GM23338 (cell line): ENCODE results near the gene LALBA. TPM values are rescaled to one million over a fixed set of nuclear protein-coding genes. Genes with fewer than 3 reads are reported as not detected.

Experiments
- ATAC-seq: fragments of 200-7000 bp; cut with Tn5 transposase; 3 replicates; pipeline ENCODE4 v1.9.1; 2020
- DNase-seq: peaks from one replicate; pipeline ENCODE4 v3.0.0-alpha.2; 2015; ENCODE audit warnings: low spot score
- H2AFZ ChIP-seq: fragments of 200-600 bp; sonication (generic); 2 replicates; pipeline ENCODE4 v1.8.0; 2016; ENCODE audit warnings: antibody characterized with exemption, mild to moderate bottlenecking, moderate library complexity
- H3F3A ChIP-seq: fragments of 200-600 bp; sonication (generic); replicated peaks from 2 replicates; pipeline ENCODE4 v1.8.0; 2017; ENCODE audit warnings: antibody characterized with exemption, mixed run types, low read depth
- H3K27ac ChIP-seq: fragments of 200-600 bp; sonication (generic); 2 replicates; pipeline ENCODE4 v1.6.1; 2016; ENCODE audit warnings: low read depth
- H3K27me3 ChIP-seq: fragments of 200-600 bp; sonication (generic); 2 replicates; pipeline ENCODE4 v1.8.0; 2016; ENCODE audit warnings: mild to moderate bottlenecking, mixed run types, moderate library complexity; ENCODE audit not compliant: insufficient read depth
- H3K36me3 ChIP-seq: fragments of 200-600 bp; sonication (generic); 2 replicates; pipeline ENCODE4 v1.8.0; 2016; ENCODE audit warnings: mild to moderate bottlenecking; ENCODE audit not compliant: insufficient read depth
- H3K4me1 ChIP-seq: fragments of 200-600 bp; sonication (generic); 2 replicates; pipeline ENCODE4 v1.8.0; 2016; ENCODE audit warnings: mild to moderate bottlenecking, moderate library complexity; ENCODE audit not compliant: insufficient read depth
- H3K4me2 ChIP-seq: fragments of 200-600 bp; sonication (generic); 2 replicates; pipeline ENCODE4 v1.7.1; 2017; ENCODE audit warnings: mixed run types
- H3K4me3 ChIP-seq: fragments of 200-600 bp; sonication (generic); 2 replicates; pipeline ENCODE4 v1.6.1; 2016; ENCODE audit warnings: mixed run types
- H3K79me2 ChIP-seq: fragments of 200-600 bp; sonication (generic); replicated peaks from 2 replicates; pipeline ENCODE4 v1.8.0; 2017; ENCODE audit warnings: mild to moderate bottlenecking; ENCODE audit not compliant: insufficient read depth
- H3K9me2 ChIP-seq: fragments of 200-600 bp; sonication (generic); 2 replicates; pipeline ENCODE4 v1.8.0; 2017; ENCODE audit not compliant: insufficient read depth
- H4K20me1 ChIP-seq: fragments of 200-600 bp; sonication (generic); replicated peaks from 2 replicates; pipeline ENCODE4 v1.8.0; 2017; ENCODE audit warnings: mild to moderate bottlenecking; ENCODE audit not compliant: insufficient read depth
- H3K27ac Mint-ChIP-seq: 2 replicates; pipeline ENCODE4 v1.8.0; 2020; ENCODE audit warnings: inconsistent platforms, mild to moderate bottlenecking, moderate library complexity, mixed read lengths
- H3K27me3 Mint-ChIP-seq: 3 replicates; pipeline ENCODE4 v1.8.0; 2022; ENCODE audit warnings: low read depth, mild to moderate bottlenecking, moderate library complexity, mixed read lengths, inconsistent platforms; ENCODE audit not compliant: insufficient read depth, poor library complexity
- H3K36me3 Mint-ChIP-seq: 3 replicates; pipeline ENCODE4 v1.8.0; 2021; ENCODE audit warnings: low read depth, mild to moderate bottlenecking, inconsistent platforms, moderate library complexity, mixed read lengths
- H3K4me1 Mint-ChIP-seq: 3 replicates; pipeline ENCODE4 v1.8.0; 2020; ENCODE audit warnings: mild to moderate bottlenecking, inconsistent platforms, mixed read lengths
- H3K4me3 Mint-ChIP-seq: 3 replicates; pipeline ENCODE4 v1.8.0; 2021; ENCODE audit warnings: moderate library complexity, mild to moderate bottlenecking, inconsistent platforms, mixed read lengths
- H3K9me3 Mint-ChIP-seq: 3 replicates; pipeline ENCODE4 v1.8.0; 2020; ENCODE audit warnings: moderate library complexity, mild to moderate bottlenecking, inconsistent platforms, mixed read lengths
- CREB1 ChIP-seq: fragments of 250-450 bp; sonication (Bioruptor Pico); IDR thresholded peaks from 2 replicates; pipeline ENCODE4 v1.5.0; 2020; ENCODE audit warnings: low read depth, mild to moderate bottlenecking, moderate library complexity
- ETS1 ChIP-seq: IDR thresholded peaks from 2 replicates; pipeline ENCODE4 v1.6.1; 2016; ENCODE audit warnings: antibody characterized with exemption
- EZH2 ChIP-seq: fragments of 200-600 bp; sonication (generic); IDR thresholded peaks from one replicate; pipeline ENCODE4 v1.8.0; 2017; ENCODE audit warnings: antibody characterized with exemption, mild to moderate bottlenecking, low read depth; ENCODE audit not compliant: unreplicated experiment
- EZH2phosphoT487 ChIP-seq: fragments of 200-600 bp; sonication (generic); IDR thresholded peaks from one replicate; pipeline ENCODE4 v1.8.1; 2018; ENCODE audit warnings: antibody characterized with exemption; ENCODE audit not compliant: unreplicated experiment
- JUNB ChIP-seq: IDR thresholded peaks from one replicate; pipeline ENCODE4 v1.6.1; 2016; ENCODE audit warnings: antibody characterized with exemption; ENCODE audit not compliant: unreplicated experiment
- NANOG ChIP-seq: IDR thresholded peaks from 2 replicates; pipeline ENCODE4 v1.6.1; 2016; ENCODE audit warnings: antibody characterized with exemption, borderline replicate concordance
- POLR2AphosphoS5 ChIP-seq: IDR thresholded peaks from 2 replicates; pipeline ENCODE4 v1.6.1; 2016; ENCODE audit warnings: antibody characterized with exemption, low read depth
- REST ChIP-seq: IDR thresholded peaks from one replicate; pipeline ENCODE4 v1.6.1; 2018; ENCODE audit warnings: antibody characterized with exemption; ENCODE audit not compliant: unreplicated experiment
- STAT1 ChIP-seq: IDR thresholded peaks from one replicate; pipeline ENCODE4 v1.6.1; 2016; ENCODE audit warnings: antibody characterized with exemption; ENCODE audit not compliant: unreplicated experiment
- ZNF114 ChIP-seq: fragments of 250-450 bp; sonication (Bioruptor Pico); IDR thresholded peaks from 2 replicates; pipeline ENCODE4 v1.5.0; 2020; ENCODE audit warnings: mild to moderate bottlenecking, moderate library complexity
- ZNF331 ChIP-seq: fragments of 250-450 bp; sonication (Bioruptor Pico); IDR thresholded peaks from 2 replicates; pipeline ENCODE4 v1.5.0; 2020; ENCODE audit warnings: low read depth, mild to moderate bottlenecking, moderate library complexity
- ZNF462 ChIP-seq: fragments of 250-450 bp; sonication (Bioruptor Pico); IDR thresholded peaks from 2 replicates; pipeline ENCODE4 v1.5.0; 2020; ENCODE audit warnings: mild to moderate bottlenecking, moderate library complexity
- polyA plus RNA-seq: library from polyadenylated mRNA; unstranded; fragments of >200 nt; fragmentation: Nextera tagmentation; extraction: Ambion mirVana; gene quantifications from 2 replicates; pipeline ENCODE4 v1.2.1, GENCODE V29; 2016
- total RNA-seq: library from RNA; depleted of rRNA; stranded (reverse); fragments of >200 nt; shearing (Covaris generic); gene quantifications from 2 replicates; pipeline ENCODE4 v1.2.3, GENCODE V29; 2014
- TF ChIP-seq, protein P1 (sequence below), 2 experiments: fragments of 200-600 bp in 1 of 2; sonication (generic) in 1 of 2; conservative IDR thresholded peaks; 2 replicates each; pipeline versions ENCODE4 v1.5.1 to v1.6.1; 2016 to 2017; ENCODE audit warnings: antibody characterized with exemption in 2 of 2, low read depth in 2 of 2, mild to moderate bottlenecking in 2 of 2, moderate library complexity in 1 of 2

The LALBA gene
- total and polyA plus RNA-seq, 2 experiments from 2014 or later, result not detected

DNA sequence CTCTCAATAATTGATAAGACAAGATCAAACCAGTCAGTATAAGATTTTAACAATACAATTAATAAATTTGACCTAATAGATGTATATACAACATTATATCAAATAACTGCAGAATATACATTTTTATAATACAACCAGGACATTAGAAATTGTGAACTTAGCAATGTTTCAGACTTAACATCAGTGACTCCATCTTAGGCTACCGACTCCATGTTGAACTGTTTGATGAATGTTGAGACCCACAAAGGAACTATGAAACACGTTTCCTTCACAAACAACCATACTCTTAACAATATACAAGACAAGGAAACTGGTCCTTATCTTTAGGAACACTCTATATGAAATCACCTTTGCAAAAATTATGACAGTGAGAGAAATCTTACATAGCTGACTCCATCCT is 13.9 kb upstream of the LALBA start:
- H4K20me1 ChIP-seq, result no peaks in the 10 kb centered on the region
- TF ChIP-seq EZH2 (no peak), ETS1 (no peak), ZNF331 (CRISPR knock-in tag) (no peak), NANOG (no peak), POLR2AphosphoS5 (no peak), EZH2phosphoT487 (no peak), ZNF462 (CRISPR knock-in tag) (no peak), CREB1 (CRISPR knock-in tag) (no peak), ZNF114 (no peak), JUNB (no peak), STAT1 (no peak), REST (no peak)
- TF ChIP-seq, protein P1, sequence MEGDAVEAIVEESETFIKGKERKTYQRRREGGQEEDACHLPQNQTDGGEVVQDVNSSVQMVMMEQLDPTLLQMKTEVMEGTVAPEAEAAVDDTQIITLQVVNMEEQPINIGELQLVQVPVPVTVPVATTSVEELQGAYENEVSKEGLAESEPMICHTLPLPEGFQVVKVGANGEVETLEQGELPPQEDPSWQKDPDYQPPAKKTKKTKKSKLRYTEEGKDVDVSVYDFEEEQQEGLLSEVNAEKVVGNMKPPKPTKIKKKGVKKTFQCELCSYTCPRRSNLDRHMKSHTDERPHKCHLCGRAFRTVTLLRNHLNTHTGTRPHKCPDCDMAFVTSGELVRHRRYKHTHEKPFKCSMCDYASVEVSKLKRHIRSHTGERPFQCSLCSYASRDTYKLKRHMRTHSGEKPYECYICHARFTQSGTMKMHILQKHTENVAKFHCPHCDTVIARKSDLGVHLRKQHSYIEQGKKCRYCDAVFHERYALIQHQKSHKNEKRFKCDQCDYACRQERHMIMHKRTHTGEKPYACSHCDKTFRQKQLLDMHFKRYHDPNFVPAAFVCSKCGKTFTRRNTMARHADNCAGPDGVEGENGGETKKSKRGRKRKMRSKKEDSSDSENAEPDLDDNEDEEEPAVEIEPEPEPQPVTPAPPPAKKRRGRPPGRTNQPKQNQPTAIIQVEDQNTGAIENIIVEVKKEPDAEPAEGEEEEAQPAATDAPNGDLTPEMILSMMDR (conservative IDR thresholded peaks at IDR 0.05; ENCODE audit: low read depth in 2 of 2), result no peak
- H3K4me2 ChIP-seq, result no peak overlapping the region
- Mint-ChIP-seq H3K27me3 (no peaks in the 10 kb centered on the region), H3K9me3 (no peaks in the 10 kb centered on the region; the same call in 2 of the 3 replicates), H3K4me3 (no peak overlapping the region), H3K36me3 (no peaks in the 10 kb centered on the region; the same call in 2 of the 3 replicates), H3K27ac (no peak overlapping the region), H3K4me1 (no peaks in the 10 kb centered on the region; the same call in 2 of the 3 replicates)
- DNase-seq (no peak), ATAC-seq (no peak)
- no peaks in the 10 kb centered on the region for H3K36me3 ChIP-seq
- H3K79me2 ChIP-seq, result no peaks in the 10 kb centered on the region
- no peaks in the 10 kb centered on the region for H3F3A ChIP-seq
- no peak overlapping the region for H3K27ac ChIP-seq
- H3K4me3 ChIP-seq, result no peak overlapping the region
- H3K27me3 ChIP-seq, result no peaks in the 10 kb centered on the region
- H2AFZ ChIP-seq, result no peak overlapping the region
- peaks cover 7% of the 10 kb centered on the region; the same call in 1 of the 2 replicates for H3K9me2 ChIP-seq
- no peaks in the 10 kb centered on the region for H3K4me1 ChIP-seq
